ENCODE measurements around the gene MTHFS.

DNA sequence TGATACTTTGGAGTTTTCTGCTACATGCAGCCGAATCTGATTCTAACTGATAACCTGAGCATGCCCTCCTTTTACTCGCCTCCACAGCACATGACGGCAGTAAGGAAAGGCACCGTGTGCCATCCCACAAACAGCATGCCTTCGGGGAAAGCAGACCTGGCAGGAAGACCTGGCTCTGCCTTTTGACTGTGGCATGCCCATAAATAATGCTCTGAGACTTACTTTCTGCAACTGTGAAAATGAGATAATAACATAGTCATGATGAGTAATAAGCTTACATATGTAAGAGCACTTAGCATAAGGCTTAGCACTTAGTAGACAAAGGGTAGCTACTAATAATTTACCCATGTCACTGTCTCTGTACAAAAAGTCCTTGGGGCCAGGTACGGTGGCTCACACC, 32.9 kb downstream of the MTHFS start:
- no peak for TF ChIP-seq POLR2AphosphoS5 (IDR thresholded peaks at IDR 0.05; ENCODE audit: low read depth)
- TF ChIP-seq, protein P1, sequence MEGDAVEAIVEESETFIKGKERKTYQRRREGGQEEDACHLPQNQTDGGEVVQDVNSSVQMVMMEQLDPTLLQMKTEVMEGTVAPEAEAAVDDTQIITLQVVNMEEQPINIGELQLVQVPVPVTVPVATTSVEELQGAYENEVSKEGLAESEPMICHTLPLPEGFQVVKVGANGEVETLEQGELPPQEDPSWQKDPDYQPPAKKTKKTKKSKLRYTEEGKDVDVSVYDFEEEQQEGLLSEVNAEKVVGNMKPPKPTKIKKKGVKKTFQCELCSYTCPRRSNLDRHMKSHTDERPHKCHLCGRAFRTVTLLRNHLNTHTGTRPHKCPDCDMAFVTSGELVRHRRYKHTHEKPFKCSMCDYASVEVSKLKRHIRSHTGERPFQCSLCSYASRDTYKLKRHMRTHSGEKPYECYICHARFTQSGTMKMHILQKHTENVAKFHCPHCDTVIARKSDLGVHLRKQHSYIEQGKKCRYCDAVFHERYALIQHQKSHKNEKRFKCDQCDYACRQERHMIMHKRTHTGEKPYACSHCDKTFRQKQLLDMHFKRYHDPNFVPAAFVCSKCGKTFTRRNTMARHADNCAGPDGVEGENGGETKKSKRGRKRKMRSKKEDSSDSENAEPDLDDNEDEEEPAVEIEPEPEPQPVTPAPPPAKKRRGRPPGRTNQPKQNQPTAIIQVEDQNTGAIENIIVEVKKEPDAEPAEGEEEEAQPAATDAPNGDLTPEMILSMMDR (IDR thresholded peaks at IDR 0.05; ENCODE audit: insufficient read depth, low read length): no peak
- no peak for TF ChIP-seq SPI1 (IDR thresholded peaks at IDR 0.05; ENCODE audit: borderline replicate concordance, low read depth)
